H54 (cell line): ENCODE measurements around the gene EIF4EBP3.

Experiments used
- DNase-seq: peaks from one replicate; pipeline ENCODE4 v3.0.0; 2011; ENCODE audit warnings: low spot score, mixed read lengths; ENCODE audit not compliant: insufficient read length
- FAIRE-seq: peaks from 3 replicates; lab custom pipeline; 2011; peaks lifted over from hg19 to GRCh38; lab: Jason Lieb, UNC
- POLR2A ChIP-seq: IDR thresholded peaks from 2 replicates; pipeline ENCODE4 v1.6.1; 2011; ENCODE audit warnings: low read depth, mild to moderate bottlenecking, low read length

Gene EIF4EBP3

DNA sequence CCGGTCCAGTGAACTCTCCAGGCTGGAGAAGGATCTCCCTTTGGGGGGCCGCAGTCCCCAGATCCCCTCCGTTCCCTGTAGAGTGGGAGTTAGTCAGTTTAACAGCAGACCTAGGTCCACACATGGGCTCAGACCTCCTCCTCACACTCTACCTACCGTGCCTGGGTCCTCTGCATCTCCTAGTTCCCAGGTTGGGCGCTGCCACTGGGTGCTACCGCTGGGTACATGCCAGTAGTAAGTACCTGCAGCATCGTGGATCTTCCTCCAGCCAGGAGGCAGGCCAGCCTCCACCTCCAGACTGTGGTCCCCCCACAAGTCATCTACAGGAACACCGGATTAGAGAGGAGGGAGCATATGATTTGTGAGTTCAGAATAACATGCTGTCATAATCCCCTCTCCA lies 16.1 kb downstream of the EIF4EBP3 start:
- FAIRE-seq (no peak), DNase-seq (no peak)
- no peak for TF ChIP-seq POLR2A

DNA sequence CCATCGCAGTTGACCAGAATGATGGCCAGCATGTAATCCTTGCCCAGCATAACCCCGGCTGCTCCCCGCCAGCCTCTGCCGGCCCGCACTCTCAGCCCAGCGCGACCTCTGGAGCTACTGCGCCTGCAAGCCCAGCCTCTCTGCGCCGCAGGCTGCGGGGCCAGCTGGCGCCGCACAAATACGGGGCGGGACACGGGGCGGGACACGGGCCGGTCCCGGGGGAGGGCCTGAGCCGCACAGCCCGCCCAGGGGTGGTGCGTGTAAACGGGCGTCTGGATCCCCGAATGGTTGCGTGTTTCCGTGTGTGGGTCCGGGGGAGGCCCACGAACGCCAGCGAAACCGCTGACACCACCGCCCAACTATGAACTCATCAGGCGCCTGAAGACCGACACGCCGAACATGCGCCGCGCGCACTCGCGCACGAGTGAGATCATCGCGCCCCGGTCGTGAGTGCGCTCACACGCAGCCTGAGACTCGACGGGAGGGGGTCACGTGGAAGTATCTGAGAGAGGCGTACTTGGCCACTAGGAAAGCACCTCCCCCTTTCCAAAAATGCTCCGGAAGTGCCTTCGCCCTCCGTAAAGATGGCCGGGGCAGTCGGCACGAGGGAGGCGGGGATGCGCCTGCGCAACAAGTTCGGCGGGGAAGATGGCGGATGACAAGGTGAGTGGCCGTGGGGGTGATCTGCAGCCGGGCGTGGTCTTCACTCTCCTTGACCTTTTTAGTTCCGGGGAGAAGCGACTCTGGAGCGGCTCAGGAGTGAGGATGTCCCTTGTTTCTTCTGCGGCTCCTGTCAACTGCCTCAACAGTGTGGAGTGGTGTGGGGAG lies 16.9 kb downstream of the EIF4EBP3 start, which contains the start of the genes APBB3 and SLC35A4:
Gene APBB3 (minus strand): TSS at position 403 of the 828 bp plus-strand sequence. CDS start 353 bp downstream, at position 50.
Gene SLC35A4 (plus strand): TSS at position 633 of the 828 bp plus-strand sequence. CDS start 2,342 bp downstream, outside the sequence.
- peak; percentile 93 for DNase-seq
- FAIRE-seq, result no peak
- TF ChIP-seq POLR2A, result peak; percentile 91

DNA sequence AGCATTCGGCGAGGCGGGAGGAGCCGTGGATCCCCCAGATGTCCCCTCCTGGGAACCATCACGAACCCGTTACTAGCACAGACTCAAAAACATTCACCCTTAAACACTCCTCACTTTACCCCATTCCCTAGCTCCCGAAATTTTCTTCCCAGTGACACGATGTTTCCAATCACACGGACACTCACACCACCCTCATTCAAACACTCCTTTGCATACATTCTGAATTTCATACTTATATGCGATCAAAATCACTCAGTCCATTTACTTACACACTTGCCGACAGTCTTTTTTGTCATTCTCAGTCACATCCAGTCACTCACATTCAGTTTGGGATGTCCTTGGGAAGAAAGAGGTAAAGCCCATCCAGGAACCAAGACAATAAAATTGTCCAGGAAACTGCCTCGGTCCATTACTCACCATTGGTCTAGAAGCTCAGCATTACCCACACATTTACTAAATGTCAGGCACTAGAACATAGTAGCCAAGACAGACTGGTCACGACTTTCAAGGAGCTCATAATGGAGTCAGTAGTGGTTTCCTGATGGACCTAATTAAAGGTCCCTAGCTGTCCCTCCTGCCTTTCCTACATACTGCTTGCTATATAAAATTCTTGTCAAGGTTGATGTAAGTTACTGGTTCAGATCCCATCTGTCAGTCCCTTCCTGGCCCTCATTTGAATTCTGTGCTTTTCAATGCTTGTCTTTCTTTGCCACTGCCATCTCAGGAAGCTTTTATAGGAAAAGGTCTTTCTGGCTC lies 17.7 kb downstream of the EIF4EBP3 start:
- DNase-seq, result no peak
- TF ChIP-seq POLR2A, result no peak
- FAIRE-seq, result no peak

DNA sequence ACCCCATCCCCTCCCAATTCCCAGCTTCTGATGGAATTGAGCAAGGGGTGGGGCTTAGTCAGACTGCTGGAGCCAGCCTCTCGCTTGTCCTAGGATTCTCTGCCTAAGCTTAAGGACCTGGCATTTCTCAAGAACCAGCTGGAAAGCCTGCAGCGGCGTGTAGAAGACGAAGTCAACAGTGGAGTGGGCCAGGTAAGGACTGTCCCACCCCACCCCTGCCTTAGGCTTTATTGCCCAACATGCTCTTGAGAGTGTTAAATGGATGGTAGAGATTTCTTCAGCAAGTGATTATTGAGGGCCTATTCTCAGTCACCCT lies 18.3 kb downstream of the EIF4EBP3 start:
- FAIRE-seq (no peak), DNase-seq (no peak)
- TF ChIP-seq POLR2A, result no peak

DNA sequence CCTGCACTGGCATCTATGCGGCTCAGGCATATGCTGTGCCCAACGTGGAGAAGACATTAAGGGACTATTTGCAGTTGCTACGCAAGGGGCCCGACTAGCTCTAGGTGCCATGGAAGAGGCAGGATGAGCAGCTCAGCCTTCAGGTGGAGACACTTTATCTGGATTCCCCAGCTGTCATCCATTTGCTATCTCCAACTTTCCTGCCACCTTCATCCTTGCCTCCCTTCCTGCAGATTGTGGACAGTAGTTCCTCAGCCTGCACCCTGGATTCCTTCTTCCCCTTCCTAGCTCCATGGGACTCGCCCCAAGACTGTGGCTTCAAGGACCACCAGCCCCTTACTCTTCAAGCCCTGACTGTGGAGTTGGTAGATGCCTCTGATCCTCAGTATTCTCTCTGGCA lies 19.2 kb downstream of the EIF4EBP3 start:
- FAIRE-seq (no peak), DNase-seq (no peak)
- TF ChIP-seq POLR2A, result no peak

DNA sequence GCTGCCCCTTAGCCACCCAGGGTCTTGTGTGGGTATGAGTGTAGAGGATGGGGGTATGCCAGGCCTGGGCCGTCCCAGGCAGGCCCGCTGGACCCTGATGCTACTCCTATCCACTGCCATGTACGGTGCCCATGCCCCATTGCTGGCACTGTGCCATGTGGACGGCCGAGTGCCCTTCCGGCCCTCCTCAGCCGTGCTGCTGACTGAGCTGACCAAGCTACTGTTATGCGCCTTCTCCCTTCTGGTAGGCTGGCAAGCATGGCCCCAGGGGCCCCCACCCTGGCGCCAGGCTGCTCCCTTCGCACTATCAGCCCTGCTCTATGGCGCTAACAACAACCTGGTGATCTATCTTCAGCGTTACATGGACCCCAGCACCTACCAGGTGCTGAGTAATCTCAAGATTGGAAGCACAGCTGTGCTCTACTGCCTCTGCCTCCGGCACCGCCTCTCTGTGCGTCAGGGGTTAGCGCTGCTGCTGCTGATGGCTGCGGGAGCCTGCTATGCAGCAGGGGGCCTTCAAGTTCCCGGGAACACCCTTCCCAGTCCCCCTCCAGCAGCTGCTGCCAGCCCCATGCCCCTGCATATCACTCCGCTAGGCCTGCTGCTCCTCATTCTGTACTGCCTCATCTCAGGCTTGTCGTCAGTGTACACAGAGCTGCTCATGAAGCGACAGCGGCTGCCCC lies 19.8 kb downstream of the EIF4EBP3 start:
- no peak for FAIRE-seq

DNA sequence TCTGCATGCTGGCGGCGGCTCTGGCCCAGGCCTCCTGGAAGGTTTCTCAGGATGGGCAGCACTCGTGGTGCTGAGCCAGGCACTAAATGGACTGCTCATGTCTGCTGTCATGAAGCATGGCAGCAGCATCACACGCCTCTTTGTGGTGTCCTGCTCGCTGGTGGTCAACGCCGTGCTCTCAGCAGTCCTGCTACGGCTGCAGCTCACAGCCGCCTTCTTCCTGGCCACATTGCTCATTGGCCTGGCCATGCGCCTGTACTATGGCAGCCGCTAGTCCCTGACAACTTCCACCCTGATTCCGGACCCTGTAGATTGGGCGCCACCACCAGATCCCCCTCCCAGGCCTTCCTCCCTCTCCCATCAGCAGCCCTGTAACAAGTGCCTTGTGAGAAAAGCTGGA lies 20.4 kb downstream of the EIF4EBP3 start:
- no peak for TF ChIP-seq POLR2A
- DNase-seq, result no peak
- no peak for FAIRE-seq

More for the DNA sequence above, 19.8 kb downstream of the EIF4EBP3 start:
- TF ChIP-seq POLR2A, result no peak
- no peak for DNase-seq

DNA sequence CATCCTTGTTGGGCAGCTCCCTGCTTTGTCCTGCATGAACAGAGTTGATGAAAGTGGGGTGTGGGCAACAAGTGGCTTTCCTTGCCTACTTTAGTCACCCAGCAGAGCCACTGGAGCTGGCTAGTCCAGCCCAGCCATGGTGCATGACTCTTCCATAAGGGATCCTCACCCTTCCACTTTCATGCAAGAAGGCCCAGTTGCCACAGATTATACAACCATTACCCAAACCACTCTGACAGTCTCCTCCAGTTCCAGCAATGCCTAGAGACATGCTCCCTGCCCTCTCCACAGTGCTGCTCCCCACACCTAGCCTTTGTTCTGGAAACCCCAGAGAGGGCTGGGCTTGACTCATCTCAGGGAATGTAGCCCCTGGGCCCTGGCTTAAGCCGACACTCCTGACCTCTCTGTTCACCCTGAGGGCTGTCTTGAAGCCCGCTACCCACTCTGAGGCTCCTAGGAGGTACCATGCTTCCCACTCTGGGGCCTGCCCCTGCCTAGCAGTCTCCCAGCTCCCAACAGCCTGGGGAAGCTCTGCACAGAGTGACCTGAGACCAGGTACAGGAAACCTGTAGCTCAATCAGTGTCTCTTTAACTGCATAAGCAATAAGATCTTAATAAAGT lies 21.1 kb downstream of the EIF4EBP3 start:
- FAIRE-seq (no peak), DNase-seq (no peak)
- no peak for TF ChIP-seq POLR2A

DNA sequence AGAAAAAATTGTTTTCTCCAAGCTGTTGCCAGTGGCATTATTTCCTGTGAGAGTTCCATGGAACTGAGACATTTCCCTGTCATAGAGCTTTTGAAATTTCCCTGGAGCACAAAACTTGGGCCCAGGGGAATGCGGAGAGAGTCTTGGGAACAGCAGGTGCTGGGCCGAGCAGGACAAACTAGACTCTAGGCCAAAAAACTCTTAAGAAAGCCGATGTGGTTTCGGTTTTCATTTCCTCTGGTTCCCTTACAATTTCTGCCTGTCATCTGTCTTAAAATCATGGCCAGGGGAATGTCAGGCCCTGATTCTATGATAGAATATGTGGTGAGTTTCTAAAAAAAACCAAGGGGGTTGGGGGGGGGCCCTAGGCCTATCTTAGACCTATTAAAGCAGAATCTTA lies 21.7 kb downstream of the EIF4EBP3 start:
- no peak for TF ChIP-seq POLR2A
- DNase-seq (no peak), FAIRE-seq (no peak)

DNA sequence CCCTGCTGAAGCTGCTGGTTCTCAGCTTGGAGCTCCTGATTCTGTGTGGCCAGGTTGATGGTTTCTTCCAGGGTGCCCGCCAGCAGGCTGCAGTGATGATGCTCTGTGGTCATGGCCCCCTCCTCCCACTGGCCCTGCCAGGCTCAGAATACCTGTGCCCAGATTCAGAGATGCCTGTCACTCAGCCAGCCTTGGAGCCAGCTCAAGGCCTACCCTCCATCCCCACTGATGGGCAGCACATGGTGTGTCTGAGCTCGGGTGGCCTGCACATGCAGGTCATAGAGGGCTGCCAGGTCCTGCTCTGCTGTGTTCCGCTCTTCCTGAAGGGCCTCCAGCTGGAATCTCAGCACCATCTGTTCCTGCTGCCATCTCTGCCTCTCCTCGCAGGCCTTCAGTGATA lies 22.6 kb downstream of the EIF4EBP3 start:
- no peak for DNase-seq
- TF ChIP-seq POLR2A, result no peak
- FAIRE-seq, result no peak

DNA sequence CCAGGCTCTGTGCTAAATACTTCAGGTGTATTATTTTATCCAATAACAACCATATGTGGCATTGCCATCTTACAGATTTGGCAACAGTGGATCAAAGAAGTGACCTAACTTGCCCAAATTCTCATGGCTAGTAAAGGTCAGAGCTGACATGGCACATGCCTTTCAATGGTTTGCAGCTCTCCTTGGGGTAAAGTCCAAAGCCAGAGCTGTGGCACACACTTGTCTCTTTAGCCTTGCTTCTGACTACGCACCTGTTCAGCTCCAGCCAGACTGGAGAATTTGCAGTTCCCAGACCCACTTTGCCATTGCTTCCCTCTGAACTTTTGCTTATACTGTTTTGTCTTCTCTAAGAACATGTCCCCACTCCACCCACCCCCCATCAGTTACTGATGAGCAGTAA lies 23.0 kb downstream of the EIF4EBP3 start:
- no peak for TF ChIP-seq POLR2A
- no peak for FAIRE-seq
- no peak for DNase-seq

DNA sequence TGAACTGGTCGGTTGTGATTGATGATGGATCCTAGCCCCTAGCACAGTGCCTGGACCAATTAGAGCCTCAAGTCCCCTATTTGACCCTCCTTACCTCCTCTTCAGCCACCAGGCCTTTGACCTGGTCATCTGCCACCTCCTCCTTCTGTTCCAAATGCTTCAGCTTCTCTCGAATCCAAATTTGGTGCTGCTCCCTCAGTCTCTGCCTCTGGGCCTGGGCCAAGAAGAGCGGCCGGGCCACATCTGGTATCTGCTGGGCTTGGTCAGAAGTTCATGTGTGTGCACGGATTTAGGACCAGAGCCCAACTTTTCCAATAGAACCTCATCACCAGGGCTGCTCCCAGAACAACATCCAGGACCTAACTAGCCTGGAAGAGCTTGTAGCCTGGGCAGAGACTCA lies 23.6 kb downstream of the EIF4EBP3 start:
- DNase-seq (no peak), FAIRE-seq (no peak)
- no peak for TF ChIP-seq POLR2A

DNA sequence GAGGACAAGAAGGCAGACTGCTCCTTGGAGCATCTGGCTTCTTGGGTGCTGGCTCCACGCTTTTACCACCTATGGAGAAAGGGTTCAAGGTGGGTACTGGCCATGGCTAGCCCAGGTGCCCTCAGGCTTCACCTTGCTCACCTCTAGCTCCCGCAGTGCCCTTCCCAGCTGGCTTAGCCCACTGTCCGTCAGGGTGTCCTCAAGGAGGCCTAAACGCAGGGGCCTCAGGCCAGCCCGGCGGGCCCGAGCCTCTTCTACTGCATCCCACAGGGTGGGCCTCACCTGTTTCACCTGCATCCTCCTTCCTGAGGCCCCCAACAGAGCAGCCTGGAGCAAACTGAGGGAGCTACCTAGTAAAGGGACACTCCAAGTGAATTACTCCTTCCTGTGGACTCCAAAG lies 26.2 kb downstream of the EIF4EBP3 start:
- no peak for TF ChIP-seq POLR2A
- DNase-seq (no peak), FAIRE-seq (no peak)
